Ovary (tissue), 9 donors: Measurements from ENCODE around the gene GBF1. TPM values are rescaled to one million over a fixed set of nuclear protein-coding genes. Genes with fewer than 3 reads are reported as not detected.

Experiments
- DNase-seq, 5 donors: peaks; one replicate each; pipeline ENCODE4 v3.0.0-alpha.2; 2019 to 2020
- H3K27ac ChIP-seq, 2 donors: fragments of 200-600 bp; one replicate each; pipeline versions ENCODE4 v1.5.1 to v1.8.0; 2019 to 2022
- H3K27me3 ChIP-seq: fragments of 200-600 bp; one replicate; pipeline ENCODE4 v1.8.0; 2022
- H3K36me3 ChIP-seq: fragments of 200-600 bp; sonication (generic); one replicate; pipeline ENCODE4 v1.5.1; 2019
- H3K4me1 ChIP-seq: one replicate; pipeline ENCODE4 v1.8.1; 2013; ENCODE audit warnings: mild to moderate bottlenecking, moderate library complexity; ENCODE audit not compliant: insufficient read depth
- H3K4me3 ChIP-seq: fragments of 200-600 bp; sonication (generic); one replicate; pipeline ENCODE4 v1.5.1; 2017
- H3K9me3 ChIP-seq, 2 donors: fragments of 200-600 bp in 1 of 2; sonication (generic) in 1 of 2; one replicate each; pipeline versions ENCODE4 v1.5.1 to v1.8.1; 2013 to 2019; ENCODE audit warnings: mild to moderate bottlenecking in 1 of 2, moderate library complexity in 1 of 2
- CTCF ChIP-seq, 3 donors: fragments of 450-650 bp in 2 of 3; fragments of 200-600 bp in 1 of 3; IDR thresholded peaks; one replicate each; pipeline versions ENCODE4 v1.5.1 to v1.8.0; 2016 to 2022; ENCODE audit warnings: antibody characterized with exemption in 3 of 3, mild to moderate bottlenecking in 1 of 3
- EP300 ChIP-seq: sonication (generic); formaldehyde crosslinking; IDR thresholded peaks from one replicate; pipeline ENCODE4 v1.6.1; 2017; ENCODE audit warnings: antibody characterized with exemption
- POLR2A ChIP-seq: fragments of 450-650 bp; IDR thresholded peaks from one replicate; pipeline ENCODE4 v1.6.1; 2017; ENCODE audit warnings: antibody characterized with exemption, mild to moderate bottlenecking, moderate library complexity
- WGBS, 3 donors: extraction: QIAGEN DNeasy Blood & Tissue Kit in 1 of 3; methylation state at CpG; one replicate each; pipeline versions ENCODE4 v1.1.5 to v1.1.7; 2013 to 2017; 5-methylcytosine and 5-hydroxymethylcytosine counted together
- intact Hi-C, 4 donors: fragments of 100-400 bp; cut with DNase I; formaldehyde crosslinking; loops; one replicate each; pipeline versions ENCODE4 v1.11.0 to v1.15.1; 2022 to 2023
- polyA plus RNA-seq, 2 donors: library from polyadenylated mRNA; stranded (reverse); fragments of 200-250 nt in 1 of 2; fragments of 350-450 nt in 1 of 2; fragmentation: Illumina TruSeq in 1 of 2; extraction: RNeasy Lipid Tissue Mini Kit (QIAGEN cat#74804) in 1 of 2; gene quantifications; one replicate each; pipeline ENCODE4 v1.2.3, GENCODE V29; 2013 to 2014
- total RNA-seq, 7 donors: library from RNA; depleted of rRNA in 2 of 7; stranded (reverse); fragments of >200 nt in 2 of 7; fragmentation: NEBNext Ultra II Directional in 3 of 7; extraction: Animal tissue kit (Norgen Biotek cat#: 25700) in 3 of 7; gene quantifications; one replicate each; pipeline versions ENCODE4 v1.1.0 to v1.2.4, GENCODE V29; 2016 to 2023
- donor health status: DM: no; HTN: no; CAD: no; lungs with moderate emphysema.
- donor health status: DM: no; HTN: no; CAD: no.
- donor health status: Bipolar disorder and iron deficiency.
- donor health status: DM: yes; HTN: yes; CAD: no.
- donor health status: DM: no; HTN: no; CAD: no.
- donor health status: DM: yes; HTN: yes; CAD: no.

GBF1 gene
- total and polyA plus RNA-seq, 9 donors: 13.2 to 43.2 (median 34.4) TPM

- TF ChIP-seq POLR2A (no peak), CTCF (IDR thresholded peaks at IDR 0.05) (no peak), EP300 (no peak)
Observed at GRCh38 chr10:102237711-102238252, 7.5 kb upstream of the GBF1 start.

GRCh38 chr10:102240467-102241031, 4.8 kb upstream of the GBF1 start:
- Histone ChIP-seq H3K9me3 (no peaks in the 10 kb centered on the region), H3K27me3 (no peaks in the 10 kb centered on the region), H3K36me3 (no peaks in the 10 kb centered on the region), H3K4me1 (peaks cover 11% of the 10 kb centered on the region), H3K27ac (no peak overlapping the region), H3K4me3 (peak overlapping the region; percentile 41)
- intact Hi-C loops: no loop called here
- peak in 1 of 5 donors; percentile 50 for DNase-seq
- WGBS, 3 donors: 25 to 31% (median 25%) methylated on average over 29 to 39 of the region's 39 CpGs
- no peak for TF ChIP-seq CTCF (IDR thresholded peaks at IDR 0.05)
- no peak for TF ChIP-seq EP300

More at GRCh38 chr10:102237711-102238252, 7.5 kb upstream of the GBF1 start:
- no peak for DNase-seq
- H3K27ac ChIP-seq: no peak overlapping the region
- no peaks in the 10 kb centered on the region for H3K36me3 ChIP-seq
- peaks cover 9% of the 10 kb centered on the region for H3K4me1 ChIP-seq
- WGBS, 3 donors: 37 to 54% (median 43%) methylated on average over 4 of the region's 4 CpGs
- intact Hi-C loops: loop anchor here in 3 of 4 donors (10.0 kb wide), 3 partner anchors 83 to 347 kb away; partner anchors contain the start of gene NOLC1 (in 1 of the 3)
- no peaks in the 10 kb centered on the region for H3K27me3 ChIP-seq
- H3K9me3 ChIP-seq: no peaks in the 10 kb centered on the region
- H3K4me3 ChIP-seq: no peak overlapping the region

- no peak for TF ChIP-seq CTCF (IDR thresholded peaks at IDR 0.05)
- no peak for TF ChIP-seq POLR2A
- no peak for TF ChIP-seq EP300
- DNase-seq: no peak
- 0 to 2% (median 0%) methylated on average over 17 to 20 of the region's 20 CpGs for WGBS, 3 donors
- H3K27me3 ChIP-seq: no peaks in the 10 kb centered on the region
- H3K36me3 ChIP-seq: no peaks in the 10 kb centered on the region
- no peak overlapping the region for H3K27ac ChIP-seq
- peak overlapping the region; percentile 41 for H3K4me3 ChIP-seq
- intact Hi-C loops: no loop called here
- no peaks in the 10 kb centered on the region for H3K9me3 ChIP-seq
- H3K4me1 ChIP-seq: peaks cover 11% of the 10 kb centered on the region
Observed at GRCh38 chr10:102241032-102241443, 4.3 kb upstream of the GBF1 start.

- TF ChIP-seq POLR2A: no peak
- TF ChIP-seq EP300: no peak
- TF ChIP-seq CTCF (IDR thresholded peaks at IDR 0.05): no peak
- no peaks in the 10 kb centered on the region for H3K27me3 ChIP-seq
- no peaks in the 10 kb centered on the region for H3K36me3 ChIP-seq
- DNase-seq: peak; percentile 91 to 98 (median 96)
- no peaks in the 10 kb centered on the region for H3K9me3 ChIP-seq
- H3K4me3 ChIP-seq: peak within 1 kb of the TSS; percentile 41
- WGBS, 3 donors: 1 to 4% (median 2%) methylated on average over 56 to 57 of the region's 57 CpGs
- no peak within 1 kb of the TSS for H3K27ac ChIP-seq
- intact Hi-C loops: no loop called here
- H3K4me1 ChIP-seq: peaks cover 13% of the 10 kb centered on the region
Observed at GRCh38 chr10:102241444-102242117, 3.8 kb upstream of the GBF1 start, which contains the start of gene PITX3. PITX3 (minus strand) TSS chr10:102241512; CDS start chr10:102232080, 9,432 bp downstream.
